ENCODE results near the gene ZNF429. TPM values are rescaled to one million over a fixed set of nuclear protein-coding genes. Genes with fewer than 3 reads are reported as not detected.
"Not testable (repeated sequence)": the region's sequence is repeated elsewhere in the genome, so short reads cannot be mapped to it uniquely, and the experiment has no call there.

Gene ZNF429
- total and polyA plus RNA-seq, 12 donors: 4.4 to 50.3 (median 25.6) TPM

DNA sequence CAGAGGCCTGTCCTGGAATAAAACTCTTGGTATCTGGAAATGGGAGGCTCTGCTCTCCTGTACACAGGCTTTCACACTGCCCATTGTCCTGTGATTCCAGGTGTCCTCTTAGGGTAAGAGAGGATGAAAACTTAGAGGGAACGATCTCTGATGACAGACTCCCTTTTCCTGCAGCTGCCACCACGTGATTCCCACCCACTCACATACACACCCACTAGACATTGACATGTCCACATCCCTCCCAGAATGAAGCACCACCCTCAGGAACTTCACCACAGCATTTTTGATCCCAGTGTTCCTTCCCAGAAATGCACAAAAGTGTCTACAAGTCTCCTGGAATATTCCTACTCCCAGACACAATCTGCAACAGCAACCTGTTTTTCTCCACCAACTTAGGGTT, 8.2 kb downstream of the ZNF429 start:
- DNase-seq: no peak
- Histone ChIP-seq H3K27ac (no peak overlapping the region), H3K4me1 (replicated peaks in 1 of 2) (peaks cover under 1 to 8% of the 10 kb centered on the region in 2 donors), H3K27me3 (no peaks in the 10 kb centered on the region), H3K36me3 (replicated peaks in 1 of 2) (no peaks in the 10 kb centered on the region), H3K9me3 (replicated peaks in 1 of 3) (peaks cover 0 to 7% (median 0%) of the 10 kb centered on the region in 3 donors), H3K4me3 (no peak overlapping the region)
- 62 to 84% (median 71%) methylated on average over 2 of the region's 2 CpGs for whole genome bisulfite sequencing, 4 donors
- TF ChIP-seq POLR2A (IDR thresholded peaks at IDR 0.05) (no peak), CTCF (IDR thresholded peaks at IDR 0.05) (no peak)
- intact Hi-C loops (cut with DNase I): no loop called here

GRCh38 chr19:21519488-21519887, 14.1 kb downstream of the ZNF429 start:
- 94 to 98% (median 98%) methylated on average over 2 of the region's 2 CpGs for whole genome bisulfite sequencing, 4 donors
- intact Hi-C loops (cut with DNase I): no loop called here
- Histone ChIP-seq H3K9me3 (replicated peaks in 1 of 3) (peaks cover 0 to 23% (median 12%) of the 10 kb centered on the region in 3 donors), H3K36me3 (replicated peaks in 1 of 2) (peaks cover 0 to 16% of the 10 kb centered on the region in 2 donors), H3K4me3 (no peak overlapping the region), H3K4me1 (replicated peaks in 1 of 2) (no peaks in the 10 kb centered on the region), H3K27ac (no peak overlapping the region), H3K27me3 (no peaks in the 10 kb centered on the region)
- no peak for DNase-seq
- TF ChIP-seq POLR2A (IDR thresholded peaks at IDR 0.05): no peak
- no peak for TF ChIP-seq CTCF (IDR thresholded peaks at IDR 0.05)

- 97 to 100% (median 99%) methylated on average over 3 of the region's 3 CpGs for WGBS, 4 donors
- Histone ChIP-seq H3K4me1 (replicated peaks in 1 of 2) (no peaks in the 10 kb centered on the region), H3K9me3 (replicated peaks in 1 of 3) (peaks cover 0 to 27% (median 24%) of the 10 kb centered on the region in 3 donors), H3K27me3 (no peaks in the 10 kb centered on the region), H3K4me3 (no peak overlapping the region), H3K27ac (no peak overlapping the region), H3K36me3 (replicated peaks in 1 of 2) (peaks cover 0 to 28% of the 10 kb centered on the region in 2 donors)
- DNase-seq: no peak
- intact Hi-C loops (cut with DNase I): no loop called here
- TF ChIP-seq POLR2A (IDR thresholded peaks at IDR 0.05) (no peak), CTCF (IDR thresholded peaks at IDR 0.05) (no peak)
These were observed 27.5 kb downstream of the ZNF429 start for GRCh38 chr19:21532904-21533303.

- H3K36me3 ChIP-seq (replicated peaks in 1 of 2): peaks cover 0 to 12% of the 10 kb centered on the region in 2 donors
- H3K4me1 ChIP-seq (replicated peaks in 1 of 2); DNase-seq; intact Hi-C loops (cut with DNase I); H3K27me3 ChIP-seq; H3K27ac ChIP-seq: not testable (repeated sequence)
- peaks cover 0 to 39% (median 24%) of the 10 kb centered on the region in 3 donors for H3K9me3 ChIP-seq (replicated peaks in 1 of 3)
- peak overlapping the region in 1 of 4 donors; percentile 16 for H3K4me3 ChIP-seq
- WGBS, 4 donors: 91 to 98% (median 94%) methylated on average over 2 of the region's 2 CpGs
These were observed 31.4 kb downstream of the ZNF429 start for GRCh38 chr19:21536741-21537290.

DNA sequence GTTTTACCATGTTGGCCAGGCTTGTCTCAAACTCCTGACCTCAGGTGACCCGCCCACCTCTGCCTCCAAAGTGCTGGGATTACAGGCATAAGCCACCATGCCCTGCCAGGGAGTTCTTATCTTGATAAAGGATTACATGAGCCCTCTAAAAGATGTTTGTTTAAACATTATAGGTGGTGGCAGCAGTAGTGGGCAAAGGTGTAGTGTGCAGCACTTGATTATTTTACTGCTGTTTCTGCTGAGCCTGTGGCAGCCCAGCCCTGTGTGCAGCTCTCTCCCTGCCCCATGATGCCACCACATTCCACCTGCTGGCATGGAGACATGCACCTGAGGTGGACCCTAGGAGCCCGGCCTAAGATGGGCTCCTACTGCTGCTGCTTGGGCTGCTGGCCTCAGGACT, 54.0 kb downstream of the ZNF429 start:
- Histone ChIP-seq H3K4me1 (replicated peaks in 1 of 2) (no peaks in the 10 kb centered on the region), H3K27me3 (no peaks in the 10 kb centered on the region), H3K36me3 (replicated peaks in 1 of 2) (no peaks in the 10 kb centered on the region), H3K9me3 (replicated peaks in 1 of 3) (no peaks in the 10 kb centered on the region), H3K4me3 (no peak overlapping the region), H3K27ac (no peak overlapping the region)
- no peak for DNase-seq
- 83 to 96% (median 93%) methylated on average over 2 of the region's 2 CpGs for WGBS, 4 donors
- no peak for TF ChIP-seq POLR2A (IDR thresholded peaks at IDR 0.05)
- intact Hi-C loops (cut with DNase I): no loop called here

Measured in adrenal gland (tissue), 12 donors.